Activated CD4-positive, alpha-beta T cell treated with anti-CD3 and anti-CD28 coated beads, Interleukin-2, Interleukin-6, amounts not matched to agents 100 ng/mL and 50 ng/mL, durations not matched to agents 16 hours and 8 hours (primary cell): Measurements from ENCODE around the gene PCK2.
"Not testable (repeated sequence)": the region's sequence is repeated elsewhere in the genome, so short reads cannot be mapped to it uniquely, and the experiment has no call there.

ENCODE experiments used
- DNase-seq: peaks from one replicate; pipeline ENCODE4 v3.0.0-alpha.2; 2020

Gene PCK2

GRCh38 chr14:24093901-24094840, at the start of gene PCK2:
TSS of gene PCK2 (plus strand) at chr14:24094311. CDS start at chr14:24094406, 95 bp downstream.
- peak; percentile 94 for DNase-seq

GRCh38 chr14:24049002-24049401, 45.1 kb upstream of the PCK2 start:
- not testable (repeated sequence) for DNase-seq

- not testable (repeated sequence) for DNase-seq
These were observed 43.4 kb upstream of the PCK2 start for GRCh38 chr14:24050753-24051152.

GRCh38 chr14:24051176-24051788, 42.8 kb upstream of the PCK2 start:
- DNase-seq: no peak

- DNase-seq: peak; percentile 70
These were observed 42.1 kb upstream of the PCK2 start, which contains the start of gene CARMIL3 for GRCh38 chr14:24051789-24052655. TSS of gene CARMIL3 (plus strand) at chr14:24052009. CDS start at chr14:24052154, 145 bp downstream.

- DNase-seq: peak; percentile 63
These were observed 41.2 kb upstream of the PCK2 start for GRCh38 chr14:24052656-24053547.

GRCh38 chr14:24053548-24054323, 40.4 kb upstream of the PCK2 start:
- no peak for DNase-seq

- no peak for DNase-seq
These were observed 39.8 kb upstream of the PCK2 start for GRCh38 chr14:24054324-24054641.

GRCh38 chr14:24054646-24055045, 39.5 kb upstream of the PCK2 start:
- DNase-seq: no peak

GRCh38 chr14:24055971-24056799, 37.9 kb upstream of the PCK2 start:
- DNase-seq: no peak

- DNase-seq: no peak
These were observed 37.3 kb upstream of the PCK2 start for GRCh38 chr14:24056800-24057184.

GRCh38 chr14:24057271-24057670, 36.8 kb upstream of the PCK2 start:
- no peak for DNase-seq

GRCh38 chr14:24057867-24058259, 36.2 kb upstream of the PCK2 start:
- no peak for DNase-seq

- peak; percentile 81 for DNase-seq
These were observed 35.7 kb upstream of the PCK2 start for GRCh38 chr14:24058260-24058950.

GRCh38 chr14:24058951-24059475, 35.1 kb upstream of the PCK2 start:
- no peak for DNase-seq

GRCh38 chr14:24059841-24060388, 34.2 kb upstream of the PCK2 start:
- no peak for DNase-seq

- no peak for DNase-seq
These were observed 33.7 kb upstream of the PCK2 start for GRCh38 chr14:24060443-24060842.

- no peak for DNase-seq
These were observed 32.9 kb upstream of the PCK2 start for GRCh38 chr14:24060984-24061913.
